HG02840 (cell line): ENCODE results near the gene DCDC2C.

ENCODE experiments used
- ATAC-seq: cut with Tn5 transposase; IDR thresholded peaks from one replicate; pipeline ENCODE4 v1.9.1; 2021; ENCODE audit warnings: mild to moderate bottlenecking, moderate library complexity, moderate number of reproducible peaks; ENCODE audit not compliant: unreplicated experiment, low FRiP score

The DCDC2C gene

GRCh38 chr2:3670941-3671340 is 32.4 kb upstream of the DCDC2C start:
- ATAC-seq: no peak

- ATAC-seq: no peak
These were observed 30.3 kb upstream of the DCDC2C start for GRCh38 chr2:3672861-3673678.

GRCh38 chr2:3674066-3674845 is 29.1 kb upstream of the DCDC2C start:
- ATAC-seq: no peak

GRCh38 chr2:3675687-3676086 is 27.7 kb upstream of the DCDC2C start:
- no peak for ATAC-seq

- no peak for ATAC-seq
These were observed 25.9 kb upstream of the DCDC2C start for GRCh38 chr2:3677436-3677835.

- ATAC-seq: no peak
These were observed 25.2 kb upstream of the DCDC2C start for GRCh38 chr2:3678212-3678611.

GRCh38 chr2:3679180-3679579 is 24.2 kb upstream of the DCDC2C start:
- ATAC-seq: no peak

GRCh38 chr2:3679616-3680393 is 23.6 kb upstream of the DCDC2C start:
- no peak for ATAC-seq

- no peak for ATAC-seq
These were observed 22.6 kb upstream of the DCDC2C start for GRCh38 chr2:3680548-3681345.

GRCh38 chr2:3681625-3682024 is 21.8 kb upstream of the DCDC2C start:
- ATAC-seq: no peak

- ATAC-seq: no peak
These were observed 20.6 kb upstream of the DCDC2C start for GRCh38 chr2:3682811-3683210.

GRCh38 chr2:3683748-3684454 is 19.5 kb upstream of the DCDC2C start:
- ATAC-seq: no peak

- no peak for ATAC-seq
These were observed 13.2 kb upstream of the DCDC2C start for GRCh38 chr2:3689998-3690748.

GRCh38 chr2:3692375-3692774 is 11.0 kb upstream of the DCDC2C start:
- no peak for ATAC-seq

GRCh38 chr2:3696545-3696944 is 6.8 kb upstream of the DCDC2C start:
- no peak for ATAC-seq

GRCh38 chr2:3701071-3701470 is 2.3 kb upstream of the DCDC2C start:
- no peak for ATAC-seq

- ATAC-seq: no peak
These were observed 481 bp downstream of the DCDC2C start for GRCh38 chr2:3703757-3704355.

- no peak for ATAC-seq
These were observed 1.3 kb downstream of the DCDC2C start for GRCh38 chr2:3704692-3705091.

GRCh38 chr2:3705782-3706181 is 2.4 kb downstream of the DCDC2C start:
- no peak for ATAC-seq
